Thyroid gland (tissue), 4 donors: ENCODE measurements around the gene RBMS1. TPM values are rescaled to one million over a fixed set of nuclear protein-coding genes. Genes with fewer than 3 reads are reported as not detected.

Source experiments
- DNase-seq, 2 donors: peaks; one replicate each; pipeline ENCODE4 v3.0.0-alpha.2; 2019
- H3K27ac ChIP-seq, 3 donors: fragments of 200-600 bp; sonication (generic); 1 replicate in 2 of 3; 2 replicates in 1 of 3; pipeline ENCODE4 v1.5.1; 2016 to 2019; ENCODE audit warnings: mild to moderate bottlenecking in 1 of 3, moderate library complexity in 1 of 3
- H3K27me3 ChIP-seq: fragments of 200-600 bp; sonication (generic); one replicate; pipeline ENCODE4 v1.5.1; 2019
- H3K36me3 ChIP-seq, 2 donors: fragments of 200-600 bp; sonication (generic); one replicate each; pipeline ENCODE4 v1.5.1; 2016 to 2019
- H3K4me1 ChIP-seq, 2 donors: fragments of 200-600 bp; sonication (generic); one replicate each; pipeline ENCODE4 v1.5.1; 2017 to 2019
- H3K4me3 ChIP-seq, 3 donors: fragments of 200-600 bp; sonication (generic); replicated peaks in 1 of 3; 1 replicate in 2 of 3; 2 replicates in 1 of 3; pipeline ENCODE4 v1.5.1; 2016; ENCODE audit warnings: mild to moderate bottlenecking in 1 of 3
- H3K9me3 ChIP-seq: fragments of 200-600 bp; sonication (generic); one replicate; pipeline ENCODE4 v1.5.1; 2017
- CTCF ChIP-seq, 6 experiments: fragments of 200-600 bp in 3 of 6; fragments of 450-650 bp in 3 of 6; sonication (generic) in 3 of 6; IDR thresholded peaks; one replicate each; pipeline ENCODE4 v1.5.1; 2016 to 2019; ENCODE audit warnings: antibody characterized with exemption in 6 of 6, mild to moderate bottlenecking in 2 of 6, inconsistent platforms in 1 of 6, moderate library complexity in 1 of 6
- POLR2A ChIP-seq, 2 donors: fragments of 450-650 bp; IDR thresholded peaks; one replicate each; pipeline ENCODE4 v1.6.1; 2017; ENCODE audit warnings: antibody characterized with exemption in 2 of 2, mild to moderate bottlenecking in 2 of 2, moderate library complexity in 1 of 2
- WGBS, 2 donors: methylation state at CpG; one replicate each; pipeline ENCODE4 v1.1.5; 2017; 5-methylcytosine and 5-hydroxymethylcytosine counted together
- intact Hi-C: fragments of 100-400 bp; cut with DNase I; formaldehyde crosslinking; loops from one replicate; pipeline ENCODE4 v1.15.1; 2023
- total RNA-seq, 4 donors: library from RNA; depleted of rRNA; stranded (reverse); fragments of >200 nt; gene quantifications; one replicate each; pipeline ENCODE4 v1.2.3, GENCODE V29; 2016

Gene RBMS1
- total RNA-seq, 4 donors from 2014 or later, result 50.9 to 80.1 (median 69.0) TPM

- WGBS, 2 donors, result 62 to 72% methylated on average over 4 of the region's 4 CpGs
- no peaks in the 10 kb centered on the region for H3K36me3 ChIP-seq
- no peaks in the 10 kb centered on the region for H3K9me3 ChIP-seq
- intact Hi-C loops, result loop anchor here (10.0 kb wide), 1 partner anchor 68 kb away; no protein-coding TSS in a partner anchor
- no peak overlapping the region for H3K4me3 ChIP-seq
- H3K27me3 ChIP-seq, result no peaks in the 10 kb centered on the region
- TF ChIP-seq POLR2A (IDR thresholded peaks at IDR 0.05), result no peak
- TF ChIP-seq CTCF (IDR thresholded peaks at IDR 0.05), result no peak
- no peak for DNase-seq
- no peak overlapping the region for H3K27ac ChIP-seq
- peaks cover 20 to 33% of the 10 kb centered on the region in 2 donors for H3K4me1 ChIP-seq
Observed at GRCh38 chr2:160336635-160337034, 157.0 kb downstream of the RBMS1 start.

- 50 to 79% methylated on average over 1 of the region's 1 CpG for WGBS, 2 donors
- DNase-seq, result no peak
Observed at GRCh38 chr2:160336105-160336504, 157.5 kb downstream of the RBMS1 start.

GRCh38 chr2:160335441-160335840, 158.2 kb downstream of the RBMS1 start:
- H3K27ac ChIP-seq, result no peak overlapping the region
- no peak overlapping the region for H3K4me3 ChIP-seq
- no peaks in the 10 kb centered on the region for H3K27me3 ChIP-seq
- DNase-seq, result no peak
- H3K9me3 ChIP-seq, result no peaks in the 10 kb centered on the region
- H3K4me1 ChIP-seq, result peaks cover 20 to 37% of the 10 kb centered on the region in 2 donors
- no peak for TF ChIP-seq CTCF (IDR thresholded peaks at IDR 0.05)
- no peaks in the 10 kb centered on the region for H3K36me3 ChIP-seq
- WGBS, 2 donors, result 75 to 84% methylated on average over 5 of the region's 5 CpGs
- intact Hi-C loops, result loop anchor here (10.0 kb wide), 1 partner anchor 69 kb away; no protein-coding TSS in a partner anchor

More at GRCh38 chr2:160336105-160336504, 157.5 kb downstream of the RBMS1 start:
- Histone ChIP-seq H3K4me1 (peaks cover 20 to 34% of the 10 kb centered on the region in 2 donors), H3K27me3 (no peaks in the 10 kb centered on the region), H3K9me3 (no peaks in the 10 kb centered on the region), H3K27ac (no peak overlapping the region), H3K36me3 (no peaks in the 10 kb centered on the region), H3K4me3 (no peak overlapping the region)
- intact Hi-C loops, result loop anchor here (10.0 kb wide), 1 partner anchor 69 kb away; no protein-coding TSS in a partner anchor
- TF ChIP-seq CTCF (IDR thresholded peaks at IDR 0.05) (no peak), POLR2A (IDR thresholded peaks at IDR 0.05) (no peak)

GRCh38 chr2:160334028-160334741, 159.4 kb downstream of the RBMS1 start:
- Histone ChIP-seq H3K4me3 (no peak overlapping the region), H3K27ac (no peak overlapping the region), H3K27me3 (no peaks in the 10 kb centered on the region), H3K9me3 (no peaks in the 10 kb centered on the region), H3K36me3 (no peaks in the 10 kb centered on the region), H3K4me1 (peaks cover 20 to 41% of the 10 kb centered on the region in 2 donors)
- intact Hi-C loops, result loop anchor here (10.0 kb wide), 1 partner anchor 71 kb away; no protein-coding TSS in a partner anchor
- TF ChIP-seq CTCF (IDR thresholded peaks at IDR 0.05) (no peak), POLR2A (IDR thresholded peaks at IDR 0.05) (no peak)
- WGBS, 2 donors, result 53 to 55% methylated on average over 4 of the region's 4 CpGs
- no peak for DNase-seq

GRCh38 chr2:160333324-160334027, 160.1 kb downstream of the RBMS1 start:
- intact Hi-C loops, result loop anchor here (10.0 kb wide), 1 partner anchor 71 kb away; no protein-coding TSS in a partner anchor

More at GRCh38 chr2:160333324-160334027, 160.1 kb downstream of the RBMS1 start:
- 75 to 79% methylated on average over 2 of the region's 2 CpGs for WGBS, 2 donors
- H3K9me3 ChIP-seq, result no peaks in the 10 kb centered on the region
- DNase-seq, result no peak
- H3K4me1 ChIP-seq, result peaks cover 27 to 48% of the 10 kb centered on the region in 2 donors
- H3K27me3 ChIP-seq, result no peaks in the 10 kb centered on the region
- H3K27ac ChIP-seq, result no peak overlapping the region
- TF ChIP-seq CTCF (IDR thresholded peaks at IDR 0.05) (no peak), POLR2A (IDR thresholded peaks at IDR 0.05) (no peak)
- no peak overlapping the region for H3K4me3 ChIP-seq
- no peaks in the 10 kb centered on the region for H3K36me3 ChIP-seq
